GM21390 (cell line): Measurements from ENCODE around the gene ANKS6.

Experiments used
- ATAC-seq: cut with Tn5 transposase; IDR thresholded peaks from one replicate; pipeline ENCODE4 v1.9.1; 2021; ENCODE audit not compliant: unreplicated experiment

Gene ANKS6

DNA sequence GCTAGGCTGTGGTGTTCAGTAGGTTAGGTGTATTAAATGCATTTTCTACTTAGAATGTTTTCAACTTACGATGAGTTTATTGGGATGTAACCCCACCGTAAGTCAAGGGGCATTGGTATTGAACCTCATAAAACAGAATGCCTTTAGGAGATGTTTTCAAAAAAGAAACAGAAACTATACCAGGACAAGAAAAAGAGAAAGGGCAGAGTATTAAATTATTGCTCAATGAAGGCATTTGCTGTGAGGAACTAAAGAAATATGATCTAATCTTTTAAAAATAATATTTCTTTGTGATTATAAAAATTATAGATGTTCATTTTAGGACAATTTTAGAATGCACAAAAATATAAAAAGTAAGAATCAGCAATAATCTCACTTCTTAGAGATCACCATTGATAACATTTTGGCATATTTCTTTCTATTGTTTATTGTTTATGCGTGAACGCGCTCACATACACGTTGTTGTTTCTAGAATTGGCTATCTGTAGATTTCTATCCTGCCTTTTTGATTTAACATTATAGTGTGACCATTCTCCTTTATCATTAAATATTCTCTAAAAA is 19.1 kb upstream of the ANKS6 start:
- no peak for ATAC-seq

DNA sequence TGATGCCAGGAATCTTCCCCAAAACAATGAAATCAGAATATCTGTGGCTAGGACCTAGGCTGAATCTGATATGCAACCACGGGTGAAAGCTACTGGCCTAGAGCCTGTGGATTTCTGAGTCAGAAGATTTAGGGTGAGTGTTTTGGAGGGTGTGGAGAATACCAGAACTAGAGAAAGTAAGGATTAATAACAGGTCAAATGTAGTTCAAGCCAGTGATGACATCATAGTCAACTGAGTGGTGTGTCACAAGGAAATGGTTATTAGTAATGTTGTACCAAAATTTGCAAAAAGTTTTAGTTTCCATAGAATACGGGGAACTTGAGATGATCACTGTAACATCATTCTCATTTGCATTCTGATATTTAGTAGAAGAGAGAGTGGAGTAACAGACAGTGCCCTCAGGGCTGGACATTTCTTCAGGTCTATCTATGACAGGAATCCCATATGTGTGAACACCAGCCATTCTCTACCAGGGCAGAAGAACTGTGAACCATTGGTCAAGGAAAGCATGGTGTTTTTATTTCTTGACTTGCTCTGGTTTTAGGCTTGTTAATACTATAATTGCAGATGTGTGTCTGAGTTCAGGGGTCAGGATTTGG is 14.8 kb upstream of the ANKS6 start:
- no peak for ATAC-seq

DNA sequence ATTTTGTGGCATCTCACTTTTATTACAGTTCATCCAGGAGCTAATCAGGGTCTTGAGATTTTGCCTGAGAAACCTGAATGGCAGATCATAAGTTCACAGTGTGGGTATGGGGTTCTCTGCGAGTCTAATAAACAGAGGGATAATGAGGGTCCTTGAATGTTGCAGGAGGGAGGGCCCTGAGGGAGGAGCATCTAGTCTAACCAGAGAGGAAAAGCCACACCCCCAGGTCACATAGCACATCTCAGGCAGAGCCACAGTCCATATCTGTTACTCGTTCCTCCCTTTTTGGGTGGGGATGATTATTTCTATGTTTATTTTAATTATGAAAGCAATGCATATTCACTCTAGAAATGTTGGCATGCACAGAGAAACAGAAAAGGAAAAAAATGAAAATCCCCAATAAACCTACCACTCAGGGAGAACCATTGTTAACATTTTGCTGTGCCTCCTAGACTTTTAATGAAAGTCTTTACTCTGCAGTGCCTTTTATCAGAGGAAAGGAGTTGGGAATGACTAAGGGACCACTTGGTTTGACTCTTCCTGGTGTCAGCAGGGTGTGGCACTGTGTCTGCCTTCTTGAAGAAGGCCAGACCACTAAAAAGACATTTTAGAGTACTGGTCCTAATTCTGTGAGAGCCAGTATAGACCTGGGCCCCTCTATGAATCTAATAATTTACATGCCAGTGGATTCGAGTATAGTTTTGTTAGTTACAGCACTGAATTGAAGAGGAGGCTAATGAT is 13.9 kb upstream of the ANKS6 start:
- ATAC-seq = no peak

DNA sequence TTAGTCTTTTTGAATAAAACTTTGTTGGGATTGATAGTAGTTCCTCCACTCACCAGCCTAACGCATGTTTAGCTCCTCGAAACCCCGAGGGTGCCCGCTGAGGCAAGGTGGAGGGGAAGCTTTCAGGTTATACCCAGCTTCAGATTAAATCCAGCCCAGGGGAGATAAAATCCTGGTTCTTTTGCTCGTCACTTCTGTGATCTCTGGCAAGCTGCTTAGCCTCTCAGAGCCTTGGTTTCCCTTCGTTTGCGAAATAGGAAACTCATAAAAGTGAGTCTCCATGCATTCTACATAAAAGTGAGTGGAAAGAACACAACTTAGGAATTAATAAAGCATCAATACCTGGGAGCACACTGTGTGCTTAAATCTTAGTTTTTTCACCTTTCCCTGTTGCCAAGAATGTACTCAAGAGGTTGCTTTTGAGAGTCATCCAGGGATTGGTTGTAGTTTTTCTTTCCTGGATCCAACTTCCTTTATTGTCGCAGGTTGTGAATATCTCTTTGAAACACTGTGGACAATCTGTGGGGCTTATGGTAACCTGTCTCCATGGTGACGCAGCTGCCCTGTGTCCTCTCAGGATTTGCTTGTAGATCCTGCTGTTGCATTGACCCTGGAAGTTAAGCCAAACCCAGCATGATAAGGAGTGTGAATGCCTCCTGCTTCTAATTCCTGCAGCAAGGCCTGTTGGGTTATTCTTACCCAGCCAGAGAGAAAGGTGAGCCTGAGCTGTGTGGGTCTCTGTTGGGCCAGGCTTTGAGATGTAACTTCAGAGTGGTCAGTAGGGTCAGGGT is 13.2 kb upstream of the ANKS6 start:
- ATAC-seq = no peak

DNA sequence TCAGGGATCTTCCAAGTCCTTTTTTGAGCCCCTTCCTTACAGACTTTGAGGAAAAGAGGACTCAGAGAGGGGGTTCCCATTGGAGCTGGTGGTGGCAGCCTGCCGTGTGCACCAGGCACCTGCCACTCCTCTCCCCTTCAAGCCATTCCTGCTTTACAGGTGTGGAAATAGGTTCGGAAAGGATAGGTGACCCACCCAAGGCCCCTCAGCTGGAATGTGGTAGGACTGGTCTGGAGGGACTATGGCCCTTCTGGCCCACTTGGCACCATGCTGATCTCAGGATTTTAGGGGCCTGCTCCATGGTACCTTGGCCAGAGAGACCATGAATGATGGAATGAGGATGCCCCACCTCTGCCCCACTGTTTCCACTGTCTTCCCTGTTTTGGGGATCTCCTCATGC is 12.5 kb upstream of the ANKS6 start:
- ATAC-seq = no peak

DNA sequence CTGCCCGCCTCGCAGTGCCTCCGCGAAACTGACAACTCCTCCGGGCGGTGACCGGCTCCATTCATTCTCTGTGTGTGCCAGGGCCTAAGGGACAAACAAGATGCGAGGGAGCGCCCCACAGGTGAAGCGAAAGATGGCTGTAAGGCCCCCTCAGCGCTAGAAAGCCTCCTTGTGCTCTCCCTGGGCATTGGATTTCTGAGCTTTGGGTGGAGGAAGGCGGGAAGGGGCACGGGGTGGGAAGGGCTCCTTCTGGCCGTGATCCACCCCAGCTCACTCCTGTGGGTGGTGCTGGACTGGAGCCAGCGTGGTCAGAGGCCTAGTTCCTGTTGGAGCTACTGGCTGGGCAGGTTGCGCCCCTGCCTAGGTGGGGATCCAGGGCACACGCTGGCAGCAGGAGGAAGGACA is 12.1 kb upstream of the ANKS6 start:
- no peak for ATAC-seq

DNA sequence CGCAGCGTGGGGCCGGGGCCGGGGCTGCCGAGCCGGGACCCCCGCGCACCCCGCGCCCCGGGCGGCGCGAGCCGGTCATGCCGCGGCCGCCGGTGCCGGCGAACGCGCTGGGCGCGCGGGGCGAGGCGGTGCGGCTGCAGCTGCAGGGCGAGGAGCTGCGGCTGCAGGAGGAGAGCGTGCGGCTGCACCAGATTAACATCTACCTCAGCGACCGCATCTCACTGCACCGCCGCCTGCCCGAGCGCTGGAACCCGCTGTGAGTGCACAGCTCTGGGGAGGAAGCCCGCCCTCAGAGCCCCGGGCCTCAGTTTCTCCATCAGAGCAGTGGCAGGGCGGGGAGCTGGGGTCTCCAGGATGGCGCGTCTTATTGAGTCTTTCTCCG is 11.4 kb upstream of the ANKS6 start:
- no peak for ATAC-seq

DNA sequence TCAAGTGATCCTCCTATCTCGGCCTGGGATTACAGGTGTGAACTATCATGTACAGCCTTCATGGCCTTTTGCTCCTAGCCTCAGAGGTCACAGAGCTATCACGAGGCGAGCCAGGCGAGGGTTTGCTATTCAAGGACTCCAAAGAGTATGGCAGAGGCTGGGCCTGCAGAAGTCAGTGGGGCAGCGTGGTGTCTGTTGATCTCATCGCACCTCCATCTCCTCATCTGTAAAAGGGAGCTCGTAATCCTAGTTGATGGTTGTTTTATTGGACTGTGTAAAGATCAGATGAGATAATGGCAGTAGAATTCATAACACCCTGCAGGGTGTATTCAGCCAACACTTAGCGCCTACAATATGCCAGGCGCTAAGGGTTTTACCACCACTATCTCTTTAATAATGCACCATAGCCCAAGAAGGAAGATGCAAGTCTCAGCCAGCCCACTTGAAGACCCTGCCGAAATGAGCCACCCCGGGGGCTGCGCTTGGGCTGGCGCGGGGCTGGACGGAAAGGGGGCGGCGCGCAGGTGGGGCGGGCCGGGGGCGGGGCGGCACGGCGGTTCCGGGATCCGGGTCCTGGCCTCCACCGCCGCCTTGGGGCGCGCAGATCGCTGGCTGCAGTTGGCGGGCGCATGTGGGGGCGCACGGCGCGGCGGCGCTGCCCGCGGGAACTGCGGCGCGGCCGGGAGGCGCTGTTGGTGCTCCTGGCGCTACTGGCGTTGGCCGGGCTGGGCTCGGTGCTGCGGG is 10.9 kb upstream of the ANKS6 start, which contains the start of gene GALNT12:
TSS of gene GALNT12 (plus strand) at position 601 of the 744 bp plus-strand sequence. CDS start at position 630, 29 bp downstream.
- no peak for ATAC-seq

DNA sequence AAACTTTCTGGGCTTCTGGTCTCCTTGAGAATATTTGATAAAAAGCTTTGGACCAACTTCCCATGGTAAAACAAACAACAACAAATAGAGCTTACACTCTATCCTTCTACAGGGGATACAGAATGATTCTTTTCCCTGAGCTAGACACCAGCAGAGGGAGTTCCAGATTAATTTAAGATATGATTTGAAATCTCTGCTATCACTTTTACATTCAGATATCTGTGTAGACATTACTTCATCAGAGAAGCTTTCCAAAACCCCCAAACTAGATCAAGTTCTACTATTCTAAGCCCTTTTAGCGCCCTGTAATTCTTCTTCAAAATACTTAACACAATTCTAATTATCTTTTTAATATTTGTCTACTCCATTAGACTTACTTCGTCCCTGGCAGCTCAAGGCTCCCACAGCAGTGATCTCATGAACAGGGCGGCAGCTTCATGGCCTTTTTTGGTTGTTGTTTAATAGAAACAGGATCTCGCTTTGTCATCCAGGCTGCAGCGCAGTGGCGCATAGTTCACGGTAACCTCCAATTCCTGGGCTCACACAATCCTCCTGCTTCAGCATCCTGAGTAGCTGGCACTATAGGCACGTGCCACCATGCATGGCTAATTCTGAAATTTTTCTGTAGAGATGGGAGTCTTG is 10.2 kb upstream of the ANKS6 start:
- no peak for ATAC-seq

DNA sequence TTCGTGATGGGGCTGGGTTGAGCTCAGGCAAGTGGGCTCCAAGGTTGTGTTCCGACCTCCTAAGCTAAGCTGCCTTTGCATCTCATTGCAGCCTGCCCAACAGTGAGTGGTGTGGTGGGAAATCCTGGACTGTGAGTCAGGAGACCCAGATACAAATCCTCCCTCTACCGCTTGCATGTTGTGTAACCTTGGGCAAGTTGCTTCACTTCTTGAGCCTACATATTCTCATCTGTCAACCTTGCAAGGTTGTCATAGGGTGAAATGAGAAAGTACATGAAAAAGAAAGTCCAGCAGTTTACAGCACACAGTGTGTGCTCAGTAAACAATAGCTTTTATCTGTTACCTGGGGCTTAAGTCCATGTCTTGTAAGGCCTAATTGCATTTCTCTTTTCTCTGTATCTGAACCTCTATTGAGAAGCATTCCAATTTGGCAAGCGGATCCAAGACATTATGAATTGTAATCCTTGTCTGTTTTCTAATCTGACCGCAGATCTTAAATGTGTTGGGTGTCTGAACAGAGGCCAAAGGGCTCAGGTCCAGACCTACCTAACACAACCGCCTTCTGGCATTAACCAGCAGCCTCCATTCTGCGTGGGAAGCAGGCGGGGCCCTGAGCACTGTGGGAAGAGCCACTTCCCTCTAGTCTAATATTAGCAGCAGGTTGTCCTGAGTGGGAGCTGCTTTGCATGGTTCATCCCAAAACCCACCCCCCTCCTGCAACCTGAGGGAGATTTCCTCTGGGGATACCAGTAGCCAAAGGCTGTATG is 9.3 kb upstream of the ANKS6 start:
- no peak for ATAC-seq

DNA sequence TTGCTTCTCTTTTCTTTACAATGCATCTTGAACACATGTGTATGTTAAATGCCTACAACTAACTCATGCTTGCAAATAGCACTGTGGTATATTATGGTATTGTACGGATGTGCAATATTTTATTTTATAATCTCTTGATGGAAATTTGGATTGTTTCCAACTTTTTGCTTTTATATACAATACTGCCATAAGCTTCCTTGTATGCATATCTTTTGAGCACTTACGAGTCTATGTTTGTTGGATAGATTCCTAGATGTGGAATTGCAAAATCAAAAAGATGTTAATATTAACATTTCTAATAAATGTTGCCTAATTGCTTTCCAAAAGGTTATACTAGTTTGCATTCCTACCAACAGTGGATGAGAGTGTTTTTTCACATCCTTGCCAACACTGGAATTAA is 7.7 kb upstream of the ANKS6 start:
- ATAC-seq = no peak

DNA sequence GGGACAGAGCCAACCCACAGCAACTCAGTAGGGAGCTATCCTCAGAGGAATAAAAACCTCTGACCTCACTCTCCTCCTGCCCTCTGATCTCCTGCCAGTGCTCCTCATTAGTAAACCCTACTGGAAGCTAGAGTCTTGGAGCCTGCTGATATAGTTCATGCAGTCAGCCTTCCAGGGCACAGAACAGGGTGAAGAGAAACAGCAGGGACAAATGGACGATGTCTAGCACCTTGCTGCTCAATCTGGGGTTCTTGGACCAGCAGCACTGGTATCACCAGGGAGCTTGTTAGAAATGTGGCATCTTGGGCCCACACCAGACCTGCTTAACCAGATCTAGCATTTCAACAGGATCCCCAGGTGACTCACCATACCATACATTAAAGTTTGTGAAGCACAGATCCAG is 5.6 kb upstream of the ANKS6 start:
- ATAC-seq = no peak

DNA sequence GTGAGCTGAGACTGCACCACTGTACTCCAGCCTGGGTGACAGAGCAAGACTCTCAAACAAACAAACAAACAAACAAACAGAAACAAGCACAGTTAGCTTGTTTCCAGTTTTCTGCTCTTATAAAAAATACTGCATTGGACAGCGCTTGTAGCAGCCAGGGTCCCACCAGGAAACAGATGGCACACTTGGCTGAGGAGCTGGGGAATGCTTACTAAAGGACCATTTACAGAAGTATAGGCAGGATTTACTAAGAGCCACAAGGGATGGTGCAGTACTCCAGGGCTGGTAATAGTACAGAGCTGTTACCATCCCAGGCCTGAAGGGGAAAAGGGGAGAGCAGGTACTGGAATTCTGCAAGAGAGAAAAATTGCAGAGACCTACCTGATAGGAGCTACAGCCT is 5.2 kb upstream of the ANKS6 start:
- ATAC-seq = no peak

DNA sequence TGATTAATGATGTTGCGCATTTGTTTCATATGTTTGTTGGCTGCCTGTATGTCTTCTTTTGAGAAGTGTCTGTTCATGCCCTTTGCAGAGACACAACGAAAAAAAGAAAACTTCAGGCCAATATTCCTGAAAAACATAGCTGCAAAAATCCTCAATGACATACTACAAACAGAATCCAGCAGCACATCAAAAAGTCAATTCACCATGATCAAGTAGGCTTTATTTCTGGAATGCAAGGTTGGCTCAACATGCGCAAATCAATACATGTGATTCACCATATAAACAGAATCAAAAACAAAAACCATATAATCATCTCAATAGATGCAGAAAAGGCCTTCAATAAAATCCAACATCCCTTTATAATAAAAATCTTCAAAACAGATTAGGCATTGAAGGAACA is 1.9 kb upstream of the ANKS6 start:
- ATAC-seq = no peak

DNA sequence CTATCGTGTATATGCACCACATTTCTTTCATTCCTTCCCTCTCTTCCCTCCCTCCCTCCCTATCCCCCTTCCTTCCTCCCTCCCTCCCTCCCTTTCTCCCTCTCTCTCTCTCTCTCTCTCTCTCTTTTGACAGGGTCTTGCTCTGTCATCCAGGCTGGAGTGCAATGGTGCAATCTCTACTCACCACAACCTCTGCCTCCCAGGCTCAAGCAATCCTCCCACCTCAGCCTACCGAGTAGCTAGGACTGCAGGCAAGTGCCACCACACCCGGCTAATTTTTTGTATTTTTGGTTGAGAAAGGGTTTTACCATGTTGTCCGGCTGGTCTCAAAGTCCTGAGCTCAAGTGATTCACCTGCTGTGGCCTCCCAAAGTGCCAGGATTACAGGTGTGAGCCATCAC is 1.1 kb upstream of the ANKS6 start:
- no peak for ATAC-seq

DNA sequence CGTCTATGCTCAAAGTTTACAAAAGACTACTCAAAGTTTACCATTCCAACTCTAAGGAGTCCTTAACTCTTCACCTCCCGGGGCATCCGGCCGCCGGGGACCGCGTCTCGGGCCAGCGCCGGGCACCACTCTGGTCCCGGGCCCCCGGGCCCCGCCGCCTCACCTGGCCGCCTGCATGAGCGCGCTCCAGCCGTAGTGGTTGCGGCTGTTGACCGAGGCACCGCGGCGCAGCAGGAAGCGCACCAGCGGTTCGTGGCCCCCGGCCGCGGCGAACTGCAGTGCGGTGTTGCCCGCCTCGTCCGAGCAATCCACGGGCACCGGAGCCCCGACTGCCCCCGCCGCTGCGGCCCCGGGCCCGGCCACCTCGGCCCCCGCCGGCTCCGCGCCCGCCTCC is 388 bp downstream of the ANKS6 start:
- peak; percentile 45 for ATAC-seq

DNA sequence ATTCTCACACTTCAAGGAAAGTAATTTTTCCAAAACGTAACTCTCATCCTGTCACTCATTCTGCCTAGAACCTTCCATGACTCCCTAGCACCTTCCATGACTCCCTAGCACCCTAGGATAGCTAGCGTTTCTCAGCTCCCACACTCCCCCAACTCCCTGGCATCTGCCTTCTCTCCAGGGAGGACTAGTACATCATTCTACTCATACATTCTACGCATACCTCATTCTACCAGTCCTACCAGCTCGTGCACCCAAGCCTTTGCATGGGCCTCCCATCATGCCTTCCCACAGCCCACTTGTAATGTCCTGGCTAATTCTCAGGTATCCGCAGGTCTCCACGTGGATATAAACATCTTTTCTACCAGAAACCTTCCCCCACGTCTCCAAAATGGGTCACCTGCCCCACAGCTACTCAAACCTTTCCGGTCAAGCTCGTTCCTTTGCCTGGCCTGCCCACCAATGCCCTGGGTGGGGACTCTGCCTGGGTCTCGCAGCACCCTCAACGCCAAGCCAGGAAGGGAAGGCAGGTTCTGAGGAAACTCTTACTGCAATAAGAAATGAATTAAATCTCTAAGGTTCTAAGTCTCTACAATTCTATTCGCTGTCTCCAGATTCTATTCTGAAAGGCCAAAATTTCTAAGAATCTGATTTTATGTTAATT is 930 bp downstream of the ANKS6 start:
- ATAC-seq = no peak

DNA sequence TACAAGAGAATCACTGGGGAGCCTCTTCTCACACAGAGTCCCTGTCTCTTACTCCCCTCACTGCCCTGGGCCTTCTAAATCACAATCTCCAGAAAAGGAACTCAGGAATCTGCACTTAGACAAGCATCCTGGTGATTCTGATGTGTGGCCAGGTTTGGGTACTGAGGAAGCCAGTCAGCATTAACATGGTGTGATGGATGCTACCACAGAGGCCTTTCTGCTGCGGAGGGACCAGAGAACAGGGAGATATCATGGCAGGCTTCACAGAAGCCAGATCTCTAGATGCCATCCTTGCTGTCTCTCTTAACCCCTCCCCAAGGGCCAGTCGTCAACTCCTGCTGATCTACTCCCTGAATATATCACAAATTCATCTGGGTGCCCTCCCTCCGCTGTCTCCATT is 1.6 kb downstream of the ANKS6 start:
- no peak for ATAC-seq

DNA sequence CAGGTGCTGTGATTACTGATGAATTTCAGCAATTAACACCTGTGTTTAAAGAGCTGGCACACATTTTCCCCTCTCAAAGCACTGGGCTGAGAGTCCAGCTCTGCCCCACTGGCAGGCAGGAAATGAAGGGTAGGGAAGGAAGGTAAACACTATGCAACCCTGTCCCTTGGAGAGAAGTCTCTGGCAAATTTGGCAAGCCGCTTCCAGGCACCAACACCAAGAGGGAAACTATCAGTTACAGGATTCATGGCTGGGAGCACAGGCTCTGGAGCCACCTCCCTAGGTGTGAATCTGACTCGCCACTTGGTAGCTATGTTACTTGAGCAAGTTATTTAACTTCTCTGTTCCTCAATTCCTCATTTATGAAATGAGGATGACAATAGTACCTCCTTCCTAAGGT is 3.3 kb downstream of the ANKS6 start:
- no peak for ATAC-seq
